PFSK-1 (cell line): ENCODE results near the gene NAA50.

Experiments
- FOXP2 ChIP-seq: optimal IDR thresholded peaks from 2 replicates; pipeline ENCODE3; 2011; ENCODE audit warnings: borderline replicate concordance, control low read depth, inconsistent platforms; ENCODE audit not compliant: insufficient read depth; ENCODE audit errors: extremely low read length, extremely low read depth
- POLR2AphosphoS5 ChIP-seq: IDR thresholded peaks from 2 replicates; pipeline ENCODE4 v1.6.1; 2012; ENCODE audit warnings: low read depth, mild to moderate bottlenecking, control low read depth, low read length, moderate library complexity
- REST ChIP-seq, 2 experiments: IDR thresholded peaks; 2 replicates each; pipeline versions ENCODE4 v1.6.1 to v1.8.0; 2011 to 2012; ENCODE audit warnings: low read depth in 2 of 2, low read length in 2 of 2, control low read depth in 1 of 2, inconsistent platforms in 1 of 2, mild to moderate bottlenecking in 1 of 2, moderate library complexity in 1 of 2; ENCODE audit not compliant: insufficient read depth in 1 of 2
- SIN3A ChIP-seq: IDR thresholded peaks from 2 replicates; pipeline ENCODE4 v1.6.1; 2012; ENCODE audit warnings: mild to moderate bottlenecking, low read length, moderate library complexity, borderline replicate concordance; ENCODE audit not compliant: insufficient read depth
- TAF1 ChIP-seq: IDR thresholded peaks from 2 replicates; pipeline ENCODE4 v1.6.1; 2012; ENCODE audit warnings: low read length, control low read depth, borderline replicate concordance; ENCODE audit not compliant: insufficient read depth

Gene NAA50

GRCh38 chr3:113783980-113784379, 37.9 kb upstream of the NAA50 start:
- no peak for TF ChIP-seq SIN3A
- no peak for TF ChIP-seq REST (IDR thresholded peaks at IDR 0.05; ENCODE audit: insufficient read depth in 1 of 2, low read depth in 2 of 2, low read length in 2 of 2)
- no peak for TF ChIP-seq FOXP2
- no peak for TF ChIP-seq TAF1
- TF ChIP-seq POLR2AphosphoS5: no peak

GRCh38 chr3:113783463-113783862, 37.4 kb upstream of the NAA50 start:
- TF ChIP-seq SIN3A (no peak), REST (IDR thresholded peaks at IDR 0.05; ENCODE audit: insufficient read depth in 1 of 2, low read depth in 2 of 2, low read length in 2 of 2) (no peak), FOXP2 (no peak), TAF1 (no peak), POLR2AphosphoS5 (no peak)

- TF ChIP-seq SIN3A (no peak), TAF1 (no peak)
Measured at GRCh38 chr3:113776564-113776963, 30.5 kb upstream of the NAA50 start.

- TF ChIP-seq POLR2AphosphoS5 (no peak), SIN3A (no peak), TAF1 (no peak), FOXP2 (no peak), REST (IDR thresholded peaks at IDR 0.05; ENCODE audit: insufficient read depth in 1 of 2, low read depth in 2 of 2, low read length in 2 of 2) (no peak)
Measured at GRCh38 chr3:113775516-113775915, 29.5 kb upstream of the NAA50 start.

GRCh38 chr3:113773381-113773780, 27.3 kb upstream of the NAA50 start:
- no peak for TF ChIP-seq SIN3A
- no peak for TF ChIP-seq REST (IDR thresholded peaks at IDR 0.05; ENCODE audit: insufficient read depth in 1 of 2, low read depth in 2 of 2, low read length in 2 of 2)
- TF ChIP-seq TAF1: no peak
- no peak for TF ChIP-seq POLR2AphosphoS5
- TF ChIP-seq FOXP2: no peak
